ENCODE measurements around the gene RAB3A.

Gene RAB3A

DNA sequence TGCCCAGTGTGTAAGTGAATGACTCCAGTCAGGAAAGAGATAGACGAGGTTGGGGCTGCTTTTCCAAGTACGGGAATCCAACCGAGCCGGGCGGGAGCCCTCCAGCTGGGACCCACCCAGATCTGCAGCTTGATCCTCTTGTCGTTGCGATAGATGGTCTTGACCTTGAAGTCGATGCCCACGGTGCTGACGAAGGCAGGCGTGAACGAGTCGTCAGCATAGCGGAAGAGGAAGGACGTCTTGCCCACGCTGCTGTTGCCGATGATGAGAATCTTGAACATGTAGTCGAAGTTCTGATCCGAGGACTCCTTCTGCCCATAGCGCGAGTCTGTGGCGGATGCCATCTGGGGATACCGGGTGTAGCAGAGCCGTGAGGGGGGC, 1.5 kb downstream of the RAB3A start:
- no peak for FAIRE-seq
- no peak for DNase-seq (ENCODE audit: insufficient read length, low spot score)

DNA sequence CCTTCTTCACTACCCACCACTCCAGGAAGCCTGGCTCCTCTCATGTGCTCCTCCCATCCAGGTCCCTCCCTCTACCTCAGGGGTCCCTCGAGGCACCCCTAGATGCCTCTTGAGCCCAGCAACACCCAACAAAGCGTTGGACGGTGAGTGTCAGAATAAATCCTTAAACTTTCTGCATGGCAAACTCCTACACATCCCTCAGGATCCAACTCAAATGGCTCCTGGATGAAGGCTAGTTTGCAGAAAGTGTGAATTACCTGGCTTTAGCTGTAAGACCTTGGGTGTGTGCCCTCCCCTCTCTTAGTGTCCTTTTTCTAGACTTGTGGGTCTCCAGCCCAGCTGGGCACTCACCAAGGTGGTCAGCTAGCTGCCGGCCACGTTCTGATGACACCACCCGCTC, 5.5 kb downstream of the RAB3A start:
- DNase-seq (ENCODE audit: insufficient read length, low spot score) (no peak), FAIRE-seq (no peak)

DNA sequence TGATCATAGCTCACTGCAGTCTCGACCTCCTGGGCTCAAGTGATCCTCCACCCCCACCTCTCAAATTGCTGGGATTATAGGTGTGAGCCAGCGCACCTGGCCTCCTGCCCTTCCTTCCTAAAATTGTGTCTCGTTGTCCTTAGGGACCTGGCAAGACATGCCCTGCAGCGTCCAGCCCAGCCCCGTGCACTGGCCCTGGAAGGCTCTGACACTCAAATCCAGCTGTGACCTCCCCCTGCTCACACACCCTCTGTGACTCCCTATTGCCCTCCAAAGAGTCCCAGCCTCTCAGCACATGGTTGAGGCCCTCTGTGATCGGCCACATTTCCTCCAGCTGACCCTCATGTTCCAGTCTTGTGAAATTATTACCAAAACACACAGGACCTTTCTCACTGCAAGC, 5.9 kb downstream of the RAB3A start:
- FAIRE-seq (no peak), DNase-seq (ENCODE audit: insufficient read length, low spot score) (no peak)

DNA sequence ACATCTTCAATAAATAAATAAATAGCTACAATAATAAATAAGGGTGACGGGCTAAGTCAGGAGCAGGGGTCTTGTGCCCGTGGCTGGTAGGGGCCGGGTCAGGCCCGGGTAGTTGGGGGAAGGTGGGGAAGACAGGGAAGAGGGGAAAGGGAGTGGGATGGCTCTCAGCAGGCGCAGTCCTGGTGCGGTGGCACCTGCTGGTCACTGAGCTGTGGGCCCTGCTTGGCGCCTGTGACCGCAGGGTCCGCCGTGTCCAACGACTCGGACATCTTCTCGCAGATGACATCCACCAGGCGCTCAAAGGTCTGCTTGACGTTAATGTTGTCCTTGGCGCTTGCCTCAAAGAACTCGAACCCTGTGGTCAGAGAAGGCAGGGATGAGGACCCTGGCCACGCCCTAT, 6.5 kb downstream of the RAB3A start:
- no peak for FAIRE-seq
- no peak for DNase-seq (ENCODE audit: insufficient read length, low spot score)

DNA sequence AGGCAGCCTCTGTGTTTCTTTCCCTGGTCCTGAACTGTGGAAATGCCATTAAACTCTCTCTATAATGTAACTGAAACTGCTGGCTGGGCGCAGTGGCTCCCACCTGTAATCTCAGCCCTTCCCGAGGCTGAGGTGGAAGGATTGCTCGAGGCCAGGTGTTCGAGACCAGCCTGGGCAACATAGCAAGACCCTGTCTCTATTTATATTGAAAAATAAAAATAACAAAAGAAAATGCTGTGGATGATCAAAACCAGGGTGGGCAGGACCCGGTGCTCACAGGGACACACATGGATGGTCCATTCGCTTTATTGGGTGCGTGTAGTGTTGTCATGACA, 7.4 kb downstream of the RAB3A start:
- FAIRE-seq (no peak), DNase-seq (ENCODE audit: insufficient read length, low spot score) (no peak)

DNA sequence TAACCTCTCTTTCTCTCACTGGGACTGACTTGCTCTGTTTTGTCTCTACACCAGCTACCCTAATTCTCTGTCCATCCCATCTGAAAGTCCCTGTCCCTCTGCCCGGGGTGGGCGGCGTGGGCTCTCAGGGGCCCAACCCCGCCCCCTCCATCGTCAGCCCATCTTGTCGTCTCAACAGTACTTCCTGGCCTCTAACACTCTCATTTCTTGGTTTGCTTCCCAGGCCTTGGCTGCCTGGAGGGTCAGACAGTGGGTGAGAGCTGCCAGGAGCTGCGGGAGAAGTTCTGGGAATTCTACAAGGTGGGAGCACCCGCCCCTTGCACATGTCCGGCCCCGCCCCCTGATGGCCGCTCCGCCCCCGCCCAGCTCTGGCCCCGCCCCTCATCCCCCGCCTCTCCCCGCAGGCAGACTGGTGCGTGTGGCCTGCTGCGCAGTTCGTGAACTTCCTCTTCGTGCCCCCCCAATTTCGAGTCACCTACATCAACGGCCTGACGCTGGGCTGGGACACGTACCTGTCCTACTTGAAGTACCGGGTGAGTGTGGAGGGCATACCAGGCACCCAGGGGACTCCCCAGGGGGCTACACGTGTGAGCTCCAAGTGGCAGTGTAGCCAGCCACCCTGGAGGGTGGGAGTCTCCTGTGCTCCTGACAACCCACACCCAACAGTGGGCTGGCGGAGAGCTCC, 9.1 kb downstream of the RAB3A start:
- FAIRE-seq (no peak), DNase-seq (ENCODE audit: insufficient read length, low spot score) (no peak)

GRCh38 chr19:18194181-18194530, 9.7 kb downstream of the RAB3A start:
- no peak for FAIRE-seq
- no peak for DNase-seq (ENCODE audit: insufficient read length, low spot score)

- no peak for DNase-seq (ENCODE audit: insufficient read length, low spot score)
- no peak for FAIRE-seq
Measured at GRCh38 chr19:18193388-18194180, 10.3 kb downstream of the RAB3A start.

GRCh38 chr19:18192673-18193387, 11.0 kb downstream of the RAB3A start, which contains the start of gene MPV17L2:
Gene MPV17L2, plus strand, starts transcription at chr19:18193218. Its CDS starts 64 bp downstream, at chr19:18193282.
- FAIRE-seq (peak; percentile 100), DNase-seq (ENCODE audit: insufficient read length, low spot score) (peak; percentile 85)

- FAIRE-seq: no peak
- DNase-seq (ENCODE audit: insufficient read length, low spot score): no peak
Measured at GRCh38 chr19:18191640-18192062, 12.2 kb downstream of the RAB3A start.

GRCh38 chr19:18190278-18190677, 13.6 kb downstream of the RAB3A start:
- DNase-seq (ENCODE audit: insufficient read length, low spot score) (no peak), FAIRE-seq (no peak)

- no peak for FAIRE-seq
- no peak for DNase-seq (ENCODE audit: insufficient read length, low spot score)
Measured at GRCh38 chr19:18185538-18185937, 18.3 kb downstream of the RAB3A start.

DNA sequence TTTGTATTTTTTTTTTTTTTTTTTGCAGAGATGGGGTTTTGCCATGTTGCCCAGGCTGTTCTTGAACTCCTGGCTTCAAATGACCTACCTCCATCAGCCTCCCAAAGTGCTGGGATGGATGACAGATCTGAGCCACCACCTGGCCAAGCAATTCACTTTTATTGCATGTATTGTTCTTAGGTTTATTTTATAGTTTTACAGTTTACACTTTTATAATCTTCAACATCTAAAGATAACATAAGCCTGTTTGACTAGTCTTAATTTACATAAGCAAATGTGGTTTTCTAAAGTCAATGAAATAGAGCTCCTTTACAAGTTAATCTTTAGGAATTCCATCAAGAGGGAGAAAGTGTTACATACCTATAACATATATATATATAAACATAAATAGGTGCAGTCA, 20.3 kb downstream of the RAB3A start:
- no peak for DNase-seq (ENCODE audit: insufficient read length, low spot score)
- FAIRE-seq: no peak

GRCh38 chr19:18179957-18180356, 23.9 kb downstream of the RAB3A start:
- FAIRE-seq (no peak), DNase-seq (ENCODE audit: insufficient read length, low spot score) (no peak)

DNA sequence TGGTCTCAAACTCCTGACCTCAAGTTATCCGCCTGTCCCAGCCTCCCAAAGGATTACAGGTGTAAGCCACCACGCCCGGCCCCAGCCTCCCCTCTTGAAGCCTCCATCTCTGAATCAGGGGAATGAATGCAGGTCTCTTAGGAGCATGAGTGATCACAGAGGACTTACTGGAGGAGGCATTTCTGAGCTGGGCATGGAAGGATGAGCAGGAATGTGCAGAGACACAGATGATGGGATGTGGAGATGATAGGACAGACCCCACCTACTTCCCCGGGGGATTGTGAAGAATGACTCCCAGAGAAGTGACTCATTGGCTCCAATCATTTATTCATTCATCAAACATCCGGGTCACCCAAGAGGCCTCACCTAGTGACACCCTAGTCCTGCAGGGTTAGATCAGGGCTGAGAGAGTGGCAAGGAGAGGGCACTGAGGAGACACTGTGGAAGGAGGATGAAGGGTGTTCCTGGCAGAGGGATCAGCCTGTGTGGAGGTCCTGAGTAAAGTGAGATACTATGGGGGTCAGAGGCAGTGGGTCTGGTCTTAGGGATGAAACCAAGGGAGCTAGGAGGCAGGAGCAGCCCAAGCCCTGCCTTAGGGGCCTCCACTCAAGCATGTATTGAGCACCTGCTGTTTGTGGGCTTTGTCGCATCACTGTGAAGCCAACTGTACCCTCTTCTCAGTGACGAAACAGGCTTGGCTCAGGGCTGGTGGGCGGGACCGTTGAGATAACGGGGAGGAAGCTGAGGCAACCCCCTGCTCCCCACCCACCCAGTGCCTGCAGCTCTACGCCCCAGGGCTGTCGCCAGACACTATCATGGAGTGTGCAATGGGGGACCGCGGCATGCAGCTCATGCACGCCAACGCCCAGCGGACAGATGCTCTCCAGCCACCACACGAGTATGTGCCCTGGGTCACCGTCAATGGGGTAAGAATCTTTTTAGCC, 27.2 kb downstream of the RAB3A start:
- no peak for FAIRE-seq
- DNase-seq (ENCODE audit: insufficient read length, low spot score): no peak

GRCh38 chr19:18174983-18175382, 28.9 kb downstream of the RAB3A start:
- FAIRE-seq: no peak
- no peak for DNase-seq (ENCODE audit: insufficient read length, low spot score)

- FAIRE-seq (peak; percentile 93), DNase-seq (ENCODE audit: insufficient read length, low spot score) (peak; percentile 78)
Measured at GRCh38 chr19:18173572-18174288, 30.1 kb downstream of the RAB3A start, which contains the start of gene IFI30. Gene IFI30, plus strand, starts transcription at chr19:18173813. Its CDS starts 29 bp downstream, at chr19:18173842.

DNA sequence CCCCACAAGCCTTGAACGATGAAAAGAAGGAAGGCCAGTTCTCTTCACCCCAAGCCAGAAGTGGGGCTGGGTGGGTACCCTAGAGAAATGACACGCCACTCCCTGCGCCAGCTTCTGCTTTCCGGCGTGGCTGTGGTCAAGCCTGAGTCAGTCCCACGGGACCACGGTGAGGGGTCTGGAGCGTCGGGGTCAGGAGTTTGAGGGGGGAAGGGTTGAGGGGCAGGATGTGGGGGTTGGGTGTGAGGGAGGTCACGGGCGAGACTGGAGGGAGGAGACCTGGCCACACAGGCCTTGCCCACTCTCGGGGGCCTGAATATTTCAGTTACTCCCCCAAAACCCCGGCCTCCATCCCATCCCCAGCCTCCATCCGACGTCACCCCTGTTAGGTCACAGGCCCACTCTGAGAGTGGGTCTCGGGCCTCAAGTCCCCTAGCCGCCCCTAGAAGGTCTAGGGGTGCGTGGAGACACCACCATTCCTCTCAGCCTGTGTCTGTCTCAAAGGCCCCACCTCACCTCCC, 30.7 kb downstream of the RAB3A start:
- FAIRE-seq (no peak), DNase-seq (ENCODE audit: insufficient read length, low spot score) (no peak)

GRCh38 chr19:18172331-18173053, 31.4 kb downstream of the RAB3A start:
- FAIRE-seq (peak; percentile 74), DNase-seq (ENCODE audit: insufficient read length, low spot score) (no peak)
